Measurements from ENCODE around the gene KPNA4. TPM values are rescaled to one million over a fixed set of nuclear protein-coding genes. Genes with fewer than 3 reads are reported as not detected.

Gene KPNA4
- total RNA-seq, 1 experiment from 2014 or later: 76.7 TPM

DNA sequence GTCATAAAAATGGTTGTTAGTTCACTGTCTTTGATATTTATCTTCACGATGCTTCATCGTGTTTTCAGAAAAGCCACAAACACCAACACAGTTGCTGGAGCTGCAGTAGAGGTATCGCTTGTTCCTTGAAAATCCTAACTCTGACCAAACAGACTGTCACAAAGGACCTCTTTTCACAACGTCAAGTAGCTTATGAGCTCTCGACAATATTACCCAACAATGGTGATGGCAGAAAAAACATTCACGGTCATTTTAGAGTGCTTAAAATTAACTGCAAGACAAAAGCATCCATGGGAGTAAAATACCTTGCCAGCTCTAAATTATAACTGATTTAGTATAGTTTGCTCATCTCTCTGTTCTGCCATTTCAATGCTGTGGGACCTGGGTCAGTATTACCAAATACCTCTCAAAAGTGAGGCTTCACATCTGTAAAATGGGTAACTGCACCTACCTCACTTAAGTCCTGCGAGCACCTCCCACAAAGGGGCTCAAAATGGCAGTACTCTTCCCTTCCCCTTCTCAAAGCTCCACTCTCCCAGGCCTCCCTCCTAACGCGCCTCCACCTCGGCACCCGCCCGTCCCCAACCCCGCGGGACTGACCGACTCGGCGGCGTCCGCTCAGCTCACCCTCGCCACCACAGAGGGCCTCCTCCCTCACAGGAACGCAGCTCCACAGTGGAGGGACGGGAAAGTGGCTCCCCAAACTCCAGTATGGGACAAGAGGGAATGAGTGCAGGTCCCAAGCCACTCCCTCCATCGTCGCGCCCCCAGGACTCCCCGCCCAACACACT is 116.3 kb downstream of the KPNA4 start:
- no peaks in the 10 kb centered on the region for H3K4me1 ChIP-seq (ENCODE audit: insufficient read depth, low read length)
- peak overlapping the region; percentile 96 to 97 for H3K4me3 Mint-ChIP-seq
- H2BK5ac ChIP-seq (ENCODE audit: insufficient read length, low read length): peak overlapping the region; percentile 0
- no peak overlapping the region for H2AFZ ChIP-seq (ENCODE audit: low read length)
- no peak overlapping the region for H2AK5ac ChIP-seq (ENCODE audit: insufficient read length, low read length)
- H3K14ac ChIP-seq (ENCODE audit: insufficient read depth, low read length): peak overlapping the region; percentile 97
- H3K23ac ChIP-seq (ENCODE audit: insufficient read length, low read depth, low read length): no peak overlapping the region
- peak overlapping the region; percentile 92 for H3K9ac ChIP-seq (ENCODE audit: extremely low read depth, insufficient read length, low read length)
- H4K20me1 ChIP-seq (ENCODE audit: control insufficient read depth, insufficient read depth, insufficient read length): no peaks in the 10 kb centered on the region
- H4K5ac ChIP-seq (ENCODE audit: insufficient read length, low read depth, low read length): no peak overlapping the region
- peak overlapping the region; percentile 71 for H3K4me2 ChIP-seq (ENCODE audit: insufficient read depth, insufficient read length, low read length)
- peaks cover 8% of the 10 kb centered on the region for H3K23me2 ChIP-seq (ENCODE audit: insufficient read length, low read depth, low read length, poor library complexity, severe bottlenecking)
- no peaks in the 10 kb centered on the region for H3K79me1 ChIP-seq (ENCODE audit: insufficient read depth, low read depth, low read length, poor library complexity, severe bottlenecking)
- H4K91ac ChIP-seq (ENCODE audit: insufficient read length, low read depth, low read length): no peak overlapping the region
- peaks cover 30% of the 10 kb centered on the region; the same call in 1 of the 2 replicates for H3K79me2 ChIP-seq (ENCODE audit: insufficient read depth, low read length)
- H3K4me1 Mint-ChIP-seq: peaks cover 21 to 33% of the 10 kb centered on the region in 2 experiments
- no peak overlapping the region for H2BK15ac ChIP-seq (ENCODE audit: low read depth, low read length)
- H3K9me3 Mint-ChIP-seq: peaks cover 0 to 10% of the 10 kb centered on the region in 2 experiments; a peak in 2 of 5 replicates
- H3K27me3 Mint-ChIP-seq (ENCODE audit: low read depth): no peaks in the 10 kb centered on the region; the same call in none of the 2 replicates
- H2BK20ac ChIP-seq (ENCODE audit: low read depth, low read length, poor library complexity, severe bottlenecking): no peak overlapping the region
- H2BK12ac ChIP-seq (ENCODE audit: insufficient read length, low read depth, low read length): no peak overlapping the region
- H3K18ac ChIP-seq (ENCODE audit: insufficient read length, low read depth, low read length): peak overlapping the region; percentile 97
- H3T11ph ChIP-seq (ENCODE audit: low read length): no peak overlapping the region
- no peak for DNase-seq
- no peak overlapping the region for H2BK120ac ChIP-seq (ENCODE audit: low read depth, low read length, poor library complexity, severe bottlenecking)
- peaks cover 25 to 41% (median 27%) of the 10 kb centered on the region in 3 experiments for H3K36me3 Mint-ChIP-seq (ENCODE audit: insufficient read depth in 1 of 3, low read depth in 3 of 3)
- peak overlapping the region; percentile 99 to 100 (median 99) for H3K27ac Mint-ChIP-seq
- no peaks in the 10 kb centered on the region for H3K9me3 ChIP-seq (ENCODE audit: control insufficient read depth, low read depth, low read length)
- TF ChIP-seq, protein P1, sequence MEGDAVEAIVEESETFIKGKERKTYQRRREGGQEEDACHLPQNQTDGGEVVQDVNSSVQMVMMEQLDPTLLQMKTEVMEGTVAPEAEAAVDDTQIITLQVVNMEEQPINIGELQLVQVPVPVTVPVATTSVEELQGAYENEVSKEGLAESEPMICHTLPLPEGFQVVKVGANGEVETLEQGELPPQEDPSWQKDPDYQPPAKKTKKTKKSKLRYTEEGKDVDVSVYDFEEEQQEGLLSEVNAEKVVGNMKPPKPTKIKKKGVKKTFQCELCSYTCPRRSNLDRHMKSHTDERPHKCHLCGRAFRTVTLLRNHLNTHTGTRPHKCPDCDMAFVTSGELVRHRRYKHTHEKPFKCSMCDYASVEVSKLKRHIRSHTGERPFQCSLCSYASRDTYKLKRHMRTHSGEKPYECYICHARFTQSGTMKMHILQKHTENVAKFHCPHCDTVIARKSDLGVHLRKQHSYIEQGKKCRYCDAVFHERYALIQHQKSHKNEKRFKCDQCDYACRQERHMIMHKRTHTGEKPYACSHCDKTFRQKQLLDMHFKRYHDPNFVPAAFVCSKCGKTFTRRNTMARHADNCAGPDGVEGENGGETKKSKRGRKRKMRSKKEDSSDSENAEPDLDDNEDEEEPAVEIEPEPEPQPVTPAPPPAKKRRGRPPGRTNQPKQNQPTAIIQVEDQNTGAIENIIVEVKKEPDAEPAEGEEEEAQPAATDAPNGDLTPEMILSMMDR (conservative IDR thresholded peaks at IDR 0.05): no peak
- H3K27ac ChIP-seq (ENCODE audit: insufficient read length, low read depth, low read length): peak overlapping the region; percentile 77
- no peak overlapping the region for H4K8ac ChIP-seq (replicated peaks; ENCODE audit: insufficient read length, low read depth, low read length)
- H3K56ac ChIP-seq (ENCODE audit: insufficient read length, low read depth, low read length): no peak overlapping the region
- no CpG with 5 or more reads among the region's 26 CpGs for WGBS (ENCODE audit: extremely low coverage, insufficient read length, low lambda C conversion rate)
- no peak overlapping the region; the same call in 1 of the 2 replicates for H3K4ac ChIP-seq (ENCODE audit: low read depth, low read length)
- no peaks in the 10 kb centered on the region for H3K27me3 ChIP-seq (ENCODE audit: insufficient read depth, low read length)
